HepG2 (cell line): ENCODE results near the gene PSAP. TPM values are rescaled to one million over a fixed set of nuclear protein-coding genes. Genes with fewer than 3 reads are reported as not detected.

ENCODE experiments used
- ADNP ChIP-seq: sonication (generic); formaldehyde crosslinking; IDR thresholded peaks from 2 replicates; pipeline ENCODE4 v1.4.0; 2020; ENCODE audit warnings: missing genetic modification reagents
- ATAD3A ChIP-seq: sonication (generic); formaldehyde crosslinking; IDR thresholded peaks from 2 replicates; pipeline ENCODE4 v1.4.0; 2020; ENCODE audit warnings: missing genetic modification reagents
- BHLHE40 ChIP-seq: IDR thresholded peaks from 2 replicates; pipeline ENCODE4 v1.6.1; 2011; ENCODE audit warnings: low read length, improper control_type of control experiment
- GATA4 ChIP-seq: sonication (generic); IDR thresholded peaks from 2 replicates; pipeline ENCODE4 v1.6.1; 2016; ENCODE audit warnings: antibody characterized with exemption, low read depth, borderline replicate concordance
- GATAD1 ChIP-seq: IDR thresholded peaks from 2 replicates; pipeline ENCODE4 v1.6.1; 2016; ENCODE audit warnings: missing genetic modification reagents, missing compliant biosample characterization
- HDAC1 ChIP-seq: sonication (generic); formaldehyde crosslinking; IDR thresholded peaks from 2 replicates; pipeline ENCODE4 v1.5.1; 2020; ENCODE audit warnings: mild to moderate bottlenecking, missing genetic modification reagents
- PHF20 ChIP-seq: sonication (generic); formaldehyde crosslinking; IDR thresholded peaks from 2 replicates; pipeline ENCODE4 v1.5.0; 2020; ENCODE audit warnings: mild to moderate bottlenecking, missing genetic modification reagents
- PHF21A ChIP-seq: sonication (generic); formaldehyde crosslinking; IDR thresholded peaks from 2 replicates; pipeline ENCODE4 v1.5.0; 2020; ENCODE audit warnings: mild to moderate bottlenecking, missing genetic modification reagents
- RXRB ChIP-seq: IDR thresholded peaks from 2 replicates; pipeline ENCODE4 v1.6.1; 2016; ENCODE audit warnings: borderline replicate concordance, missing genetic modification reagents, missing compliant biosample characterization
- ZFP62 ChIP-seq: sonication (generic); formaldehyde crosslinking; IDR thresholded peaks from 2 replicates; pipeline ENCODE4 v1.4.0; 2020; ENCODE audit warnings: missing genetic modification reagents
- ZFP82 ChIP-seq: sonication (generic); formaldehyde crosslinking; IDR thresholded peaks from 2 replicates; pipeline ENCODE4 v1.5.1; 2020; ENCODE audit warnings: mild to moderate bottlenecking, missing genetic modification reagents, borderline replicate concordance
- ZFP91 ChIP-seq: sonication (generic); formaldehyde crosslinking; IDR thresholded peaks from 2 replicates; pipeline ENCODE4 v1.9.0; 2022; ENCODE audit warnings: missing genetic modification reagents, mild to moderate bottlenecking, borderline replicate concordance
- ZNF12 ChIP-seq: sonication (generic); formaldehyde crosslinking; IDR thresholded peaks from 2 replicates; pipeline ENCODE4 v1.5.0; 2020; ENCODE audit warnings: missing genetic modification reagents
- ZNF142 ChIP-seq: sonication (generic); formaldehyde crosslinking; IDR thresholded peaks from 2 replicates; pipeline ENCODE4 v1.4.0; 2020; ENCODE audit warnings: missing genetic modification reagents
- ZNF224 ChIP-seq: sonication (generic); formaldehyde crosslinking; IDR thresholded peaks from 2 replicates; pipeline ENCODE4 v1.5.0; 2020; ENCODE audit warnings: mild to moderate bottlenecking, missing genetic modification reagents
- ZNF225 ChIP-seq: sonication (generic); formaldehyde crosslinking; IDR thresholded peaks from 2 replicates; pipeline ENCODE4 v1.4.0; 2020; ENCODE audit warnings: mild to moderate bottlenecking, missing genetic modification reagents
- ZNF264 ChIP-seq: sonication (generic); formaldehyde crosslinking; IDR thresholded peaks from 2 replicates; pipeline ENCODE4 v1.4.0; 2020; ENCODE audit warnings: missing genetic modification reagents
- ZNF33A ChIP-seq: sonication (generic); formaldehyde crosslinking; IDR thresholded peaks from 2 replicates; pipeline ENCODE4 v1.5.1; 2020; ENCODE audit warnings: missing genetic modification reagents, mild to moderate bottlenecking, moderate library complexity, borderline replicate concordance
- ZNF546 ChIP-seq: sonication (generic); formaldehyde crosslinking; conservative IDR thresholded peaks from 2 replicates; pipeline ENCODE4 v1.8.1; 2023; ENCODE audit warnings: mild to moderate bottlenecking, missing genetic modification reagents
- ZNF878 ChIP-seq: sonication (generic); formaldehyde crosslinking; IDR thresholded peaks from 2 replicates; pipeline ENCODE4 v1.8.1; 2023; ENCODE audit warnings: mild to moderate bottlenecking, missing genetic modification reagents, moderate library complexity
- ZSCAN22 ChIP-seq: sonication (generic); formaldehyde crosslinking; IDR thresholded peaks from 2 replicates; pipeline ENCODE4 v1.4.0; 2020; ENCODE audit warnings: mild to moderate bottlenecking, missing genetic modification reagents
- polyA plus RNA-seq, 8 experiments: library from polyadenylated mRNA; depleted of rRNA in 3 of 8; stranded (reverse) in 7 of 8; unstranded in 1 of 8; fragments of >200 nt; fragmentation: Illumina TruSeq in 4 of 8; extraction: Trizol in 4 of 8; gene quantifications; 2 replicates each; pipeline versions ENCODE4 v1.2.1 to v1.2.3, GENCODE V29; 2011 to 2016; ENCODE audit warnings: low read depth in 4 of 8, missing spikeins in 1 of 8, mixed read lengths in 1 of 8; ENCODE audit not compliant: insufficient read depth in 1 of 8
- total RNA-seq, 5 experiments: library from RNA; depleted of rRNA; stranded (reverse); fragments of >200 nt; fragmentation: Illumina TruSeq; extraction: Trizol; gene quantifications; 2 replicates each; pipeline ENCODE4 v1.2.3, GENCODE V29; 2016; ENCODE audit warnings: low read depth in 1 of 5
- TF ChIP-seq, protein P1 (sequence below): IDR thresholded peaks from 2 replicates; pipeline ENCODE4 v1.6.1; 2016; ENCODE audit warnings: low read depth, borderline replicate concordance

The PSAP gene
- total and polyA plus RNA-seq, 2 of the 13 experiments (the other 11 are each of a cell fraction or from before 2014, with no cell fraction given) = 323 to 643 TPM

DNA sequence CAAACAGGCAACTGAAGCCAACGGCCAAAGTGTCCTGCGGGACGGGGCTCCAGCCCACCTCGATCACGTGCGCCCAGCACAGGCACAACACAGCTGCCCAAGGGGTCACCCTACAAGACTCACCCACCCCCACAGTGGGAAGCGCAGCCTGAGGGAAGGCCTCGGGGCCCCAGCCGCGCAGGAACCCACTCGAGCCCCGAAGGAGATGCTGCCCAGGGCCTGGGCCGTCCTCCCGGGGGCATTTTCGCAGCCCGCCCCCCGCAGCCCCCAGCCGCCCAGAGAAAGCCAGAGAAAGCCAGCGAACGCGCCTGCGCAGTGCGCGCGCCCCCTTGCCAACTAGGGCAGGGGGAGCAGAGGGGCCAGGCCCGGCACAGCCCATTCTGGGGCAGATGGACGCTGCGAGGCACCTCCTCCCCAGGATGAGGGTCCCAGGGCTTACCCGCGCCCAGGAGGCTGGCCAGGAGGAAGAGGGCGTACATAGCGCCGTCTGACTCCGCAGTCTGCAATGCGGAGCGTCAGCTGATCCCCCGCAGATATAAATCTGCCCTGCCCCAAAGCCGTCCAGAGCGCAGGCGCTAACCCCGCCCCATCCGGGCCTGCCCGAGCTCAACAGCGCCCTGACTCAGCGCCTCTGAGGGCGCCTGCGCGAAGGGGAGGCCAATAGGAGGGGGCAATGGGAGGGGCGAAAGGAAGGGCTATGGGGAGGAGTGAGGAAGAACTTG is at the start of gene PSAP (continued):
- TF ChIP-seq ZNF142 (CRISPR knock-in tag) (peak; percentile 30; the same call in 1 of the 2 replicates), ZNF264 (CRISPR knock-in tag) (peak; percentile 85), GATAD1 (CRISPR knock-in tag) (no peak; the same call in 1 of the 2 replicates), ZSCAN22 (CRISPR knock-in tag) (no peak), RXRB (CRISPR knock-in tag) (peak; percentile 70), ZNF225 (peak; percentile 64; the same call in 1 of the 2 replicates), GATA4 (peak; percentile 84), ADNP (CRISPR knock-in tag) (no peak), ZNF12 (peak; percentile 14; the same call in 1 of the 2 replicates), ZFP91 (peak; percentile 92), BHLHE40 (peak; percentile 86), PHF21A (no peak; the same call in none of the 2 replicates), ZNF546 (CRISPR knock-in tag) (0 out of 2 replicates have a peak, but pooled peaks have one; percentile 62), ZNF33A (CRISPR knock-in tag) (no peak), PHF20 (CRISPR knock-in tag) (peak; percentile 61), ATAD3A (CRISPR knock-in tag) (no peak), ZFP82 (CRISPR knock-in tag) (no peak; the same call in 1 of the 2 replicates), HDAC1 (CRISPR knock-in tag) (peak; percentile 81; the same call in 1 of the 2 replicates), ZNF224 (peak; percentile 86; the same call in 1 of the 2 replicates), ZFP62 (no peak), ZNF878 (CRISPR knock-in tag) (0 out of 2 replicates have a peak, but pooled peaks have one; percentile 39)
- TF ChIP-seq, protein P1, sequence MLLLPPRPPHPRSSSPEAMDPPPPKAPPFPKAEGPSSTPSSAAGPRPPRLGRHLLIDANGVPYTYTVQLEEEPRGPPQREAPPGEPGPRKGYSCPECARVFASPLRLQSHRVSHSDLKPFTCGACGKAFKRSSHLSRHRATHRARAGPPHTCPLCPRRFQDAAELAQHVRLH = peak; percentile 71; the same call in 1 of the 2 replicates
